ENCODE results near the gene CENATAC. TPM values are rescaled to one million over a fixed set of nuclear protein-coding genes. Genes with fewer than 3 reads are reported as not detected.
A peak's percentile ranks its signal among the peaks of the same experiment; 100 is the strongest.
"Not testable (repeated sequence)": the region's sequence is repeated elsewhere in the genome, so short reads cannot be mapped to it uniquely, and the experiment has no call there.

The CENATAC gene
- polyA plus RNA-seq, 5 donors, result 31.7 to 44.6 (median 38.3) TPM

DNA sequence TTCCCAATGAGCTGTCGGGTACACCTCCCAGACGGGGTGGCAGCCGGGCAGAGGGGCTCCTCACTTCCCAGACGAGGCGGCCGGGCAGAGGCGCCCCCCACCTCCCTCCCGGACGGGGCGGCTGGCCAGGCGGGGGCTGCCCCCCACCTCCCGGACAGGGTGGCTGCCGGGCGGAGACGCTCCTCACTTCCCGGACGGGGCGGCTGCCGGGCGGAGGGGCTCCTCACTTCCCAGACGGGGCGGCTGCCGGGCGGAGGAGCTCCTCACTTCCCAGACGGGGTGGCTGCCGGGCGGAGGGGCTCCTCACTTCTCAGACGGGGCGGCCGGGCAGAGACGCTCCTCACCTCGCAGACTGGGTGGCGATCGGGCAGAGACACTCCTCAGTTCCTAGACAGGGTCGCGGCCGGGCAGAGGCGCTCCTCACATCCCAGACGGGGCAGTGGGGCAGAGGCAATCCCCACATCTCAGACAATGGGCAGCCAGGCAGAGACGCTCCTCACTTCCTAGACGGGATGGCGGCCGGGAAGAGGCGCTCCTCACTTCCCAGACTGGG lies 6.4 kb upstream of the CENATAC start:
- DNase-seq, result not testable (repeated sequence)

GRCh38 chr11:118996926-118997626 lies 862 bp upstream of the CENATAC start:
- peak in 1 of 2 donors; percentile 10 for DNase-seq

DNA sequence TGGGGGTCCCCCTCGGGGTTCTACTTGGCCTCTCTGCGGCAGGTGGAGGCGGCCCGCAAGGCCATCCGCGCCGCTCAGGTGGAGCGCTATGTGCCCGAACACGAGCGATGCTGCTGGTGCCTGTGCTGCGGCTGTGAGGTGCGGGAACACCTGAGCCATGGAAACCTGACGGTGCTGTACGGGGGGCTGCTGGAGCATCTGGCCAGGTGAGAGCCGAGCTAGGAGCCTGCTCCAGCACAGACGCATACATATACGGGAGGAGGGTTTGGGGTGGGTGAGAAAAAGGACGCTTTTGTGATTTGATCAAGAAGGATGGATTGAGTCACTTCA lies 415 bp downstream of the CENATAC start:
- DNase-seq, result no peak

- DNase-seq, result no peak
Measured at GRCh38 chr11:118998822-118999221, 884 bp downstream of the CENATAC start.

GRCh38 chr11:119000906-119001305 lies 3.0 kb downstream of the CENATAC start:
- DNase-seq, result no peak

DNA sequence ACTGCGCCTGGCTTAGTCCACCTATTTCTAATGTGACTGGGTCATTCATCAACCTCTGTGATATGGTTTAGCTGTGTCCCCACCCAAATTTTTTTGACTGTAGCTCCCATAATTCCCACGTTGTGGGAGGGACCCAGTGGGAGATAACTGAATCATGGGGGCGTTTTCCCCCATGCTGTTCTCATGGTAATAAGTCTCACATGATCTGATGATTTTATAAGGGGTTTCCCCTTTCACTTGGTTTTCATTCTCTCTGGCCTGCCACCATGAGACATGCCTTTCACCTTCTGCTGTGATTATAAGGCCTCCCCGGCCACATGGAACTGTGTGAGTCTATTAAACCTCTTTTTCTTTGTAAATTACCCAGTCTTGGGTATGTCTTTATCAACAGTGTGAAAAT lies 8.7 kb downstream of the CENATAC start:
- DNase-seq, result no peak

DNA sequence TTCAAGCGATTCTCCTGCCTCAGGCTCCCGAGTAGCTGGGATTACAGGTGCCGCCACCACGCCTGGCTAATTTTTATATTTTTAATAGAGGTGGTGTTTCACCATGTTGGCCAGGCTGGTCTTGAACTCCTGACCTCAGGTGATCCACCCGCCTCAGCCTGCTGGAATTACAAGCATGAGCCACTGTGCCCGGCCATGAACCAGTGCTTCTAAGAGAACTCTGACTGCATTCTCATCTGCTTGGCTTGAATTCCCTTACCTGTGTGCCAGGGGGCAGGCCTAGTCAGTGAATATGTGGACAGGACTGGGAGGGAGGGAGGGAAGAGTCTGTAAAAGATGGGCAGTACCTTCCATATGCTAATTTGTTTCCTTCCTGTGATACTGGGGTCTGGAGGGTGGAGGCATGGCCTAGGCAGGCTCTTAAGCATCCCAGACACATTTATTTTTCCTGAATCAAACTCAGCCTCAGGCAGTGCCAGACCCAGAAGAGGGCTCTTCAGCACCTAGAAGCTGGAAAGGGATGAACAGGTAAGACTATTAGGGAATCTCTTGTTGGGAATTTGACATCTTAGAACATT lies 13.6 kb downstream of the CENATAC start:
- no peak for DNase-seq

DNA sequence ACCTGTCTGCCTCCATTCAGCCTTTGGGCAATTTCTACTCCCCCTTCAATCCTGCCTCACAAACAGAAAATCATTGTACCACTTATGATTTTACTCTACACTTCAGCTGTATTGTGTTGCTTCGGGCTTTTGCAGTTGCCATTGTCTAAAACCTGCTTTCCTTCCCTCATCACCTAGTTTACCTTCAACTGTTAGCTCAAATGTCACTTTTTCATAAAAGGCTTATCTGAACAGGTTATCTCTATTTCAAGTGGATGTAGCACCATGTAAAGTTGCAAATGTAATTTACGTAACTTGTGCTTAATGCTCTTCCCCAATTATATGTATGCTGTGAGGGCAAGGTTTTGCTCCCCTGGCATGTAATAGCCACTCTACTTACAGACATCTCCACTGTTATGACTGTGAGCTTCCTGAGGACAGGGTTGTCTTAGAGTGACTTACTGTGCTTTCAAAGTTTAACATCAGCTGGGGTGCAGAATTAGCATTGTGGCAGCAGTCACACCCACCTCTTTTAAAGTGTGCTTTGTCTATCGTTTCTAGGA lies 14.8 kb downstream of the CENATAC start:
- no peak for DNase-seq

GRCh38 chr11:119014209-119014924 lies 16.4 kb downstream of the CENATAC start:
- no peak for DNase-seq

- DNase-seq, result no peak
Measured at GRCh38 chr11:119015054-119015611, 17.2 kb downstream of the CENATAC start.

DNA sequence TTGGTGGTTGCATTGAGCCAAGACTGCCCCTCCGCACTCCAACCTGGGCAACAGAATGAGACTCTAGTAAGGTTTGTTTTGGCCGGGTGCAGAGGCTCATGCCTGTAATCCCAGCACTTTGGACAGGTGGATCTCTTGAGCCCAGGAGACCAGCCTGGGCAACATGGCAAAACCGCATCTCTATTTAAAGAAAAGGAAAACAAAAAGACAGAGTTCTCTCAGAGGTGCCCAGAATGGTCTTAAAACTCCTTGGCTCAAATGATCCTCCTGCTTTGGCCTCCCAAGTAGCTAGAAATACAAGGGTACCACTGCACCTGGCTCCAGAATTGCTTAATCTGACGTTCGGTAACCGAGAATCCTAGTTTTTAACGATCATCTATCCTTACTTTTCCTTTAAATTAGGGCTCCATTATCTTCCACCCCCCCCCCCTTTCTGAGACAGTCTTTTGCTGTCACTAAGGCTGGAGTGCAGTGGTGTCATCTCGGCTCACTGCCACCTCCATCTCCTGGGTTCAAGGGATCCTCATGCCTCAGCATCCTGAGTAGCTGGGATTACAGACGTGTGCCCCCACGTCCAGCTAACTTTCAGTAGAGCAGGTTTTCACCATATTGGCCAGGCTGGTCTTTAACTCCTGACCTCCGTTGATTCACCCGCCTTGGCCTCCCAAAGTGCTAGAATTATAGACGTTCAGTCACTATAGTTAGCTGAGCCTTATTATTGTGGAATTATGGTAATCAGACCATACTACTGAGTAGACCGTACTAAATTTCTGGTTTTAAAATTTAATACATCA lies 18.5 kb downstream of the CENATAC start:
- DNase-seq, result no peak

DNA sequence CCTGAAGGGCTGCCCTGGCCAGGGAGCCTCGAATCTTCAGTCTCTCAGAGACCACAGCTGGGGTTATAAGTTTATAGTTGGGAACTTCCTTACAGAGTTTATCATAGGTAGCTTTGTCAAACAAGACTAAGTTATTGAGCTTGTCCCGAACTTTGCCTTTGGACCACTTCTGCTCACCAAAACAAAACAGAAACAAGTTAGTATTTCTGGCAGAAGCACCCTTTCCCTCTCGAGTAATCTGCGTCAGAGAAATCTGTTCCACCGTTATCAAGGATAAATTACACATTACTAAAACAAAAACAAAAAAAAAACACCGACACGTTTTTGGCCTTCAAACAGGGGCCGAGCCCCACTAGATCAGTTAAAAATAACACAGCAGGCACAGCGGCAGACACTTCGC lies 19.4 kb downstream of the CENATAC start:
- not testable (repeated sequence) for DNase-seq

DNA sequence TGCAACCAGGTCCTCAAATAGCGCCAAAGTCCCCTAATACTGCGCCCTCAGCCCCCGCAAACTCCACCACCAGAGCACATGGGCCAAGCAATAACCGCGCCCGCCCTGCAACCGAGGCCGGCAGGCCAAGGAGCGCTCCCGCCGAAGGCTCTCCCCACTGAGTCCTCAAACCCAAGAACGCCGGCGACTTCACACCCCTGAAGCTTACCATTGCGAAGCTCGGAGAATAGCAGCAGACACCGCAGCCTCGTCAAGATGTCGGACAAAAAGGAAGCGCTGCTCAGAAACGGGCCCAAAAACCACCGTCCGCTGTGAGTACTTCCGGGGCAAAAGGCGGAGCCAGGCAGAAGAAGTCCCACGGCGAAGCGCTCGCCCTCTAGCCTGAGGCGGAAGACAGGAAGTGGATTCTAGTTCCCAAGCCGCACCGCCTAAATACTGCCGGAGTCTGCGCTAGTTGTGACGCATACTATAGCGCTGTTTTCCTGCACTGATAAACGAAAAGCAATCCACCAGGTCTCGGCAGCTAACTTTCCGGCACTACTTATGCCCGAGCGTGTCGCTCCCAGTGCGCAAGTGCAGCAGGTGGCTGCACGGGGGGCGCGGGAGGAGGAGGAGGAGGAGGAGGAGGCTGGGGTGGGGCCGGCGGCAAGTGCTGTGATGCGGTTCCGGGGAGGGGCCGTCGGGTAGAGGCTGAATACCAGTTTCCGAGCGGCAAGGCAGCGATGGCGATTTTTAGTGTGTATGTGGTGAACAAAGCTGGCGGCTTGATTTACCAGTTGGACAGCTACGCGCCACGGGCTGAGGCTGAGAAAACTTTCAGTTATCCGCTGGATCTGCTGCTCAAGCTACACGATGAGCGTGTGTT lies 20.4 kb downstream of the CENATAC start, which contains the start of the genes RPS25 and TRAPPC4:
TSS of gene RPS25 (minus strand) at position 270 of the 865 bp plus-strand sequence. CDS start at position 211, 59 bp downstream.
TSS of gene TRAPPC4 (plus strand) at position 693 of the 865 bp plus-strand sequence. CDS start at position 723, 30 bp downstream.
- peak; percentile 96 to 97 for DNase-seq

DNA sequence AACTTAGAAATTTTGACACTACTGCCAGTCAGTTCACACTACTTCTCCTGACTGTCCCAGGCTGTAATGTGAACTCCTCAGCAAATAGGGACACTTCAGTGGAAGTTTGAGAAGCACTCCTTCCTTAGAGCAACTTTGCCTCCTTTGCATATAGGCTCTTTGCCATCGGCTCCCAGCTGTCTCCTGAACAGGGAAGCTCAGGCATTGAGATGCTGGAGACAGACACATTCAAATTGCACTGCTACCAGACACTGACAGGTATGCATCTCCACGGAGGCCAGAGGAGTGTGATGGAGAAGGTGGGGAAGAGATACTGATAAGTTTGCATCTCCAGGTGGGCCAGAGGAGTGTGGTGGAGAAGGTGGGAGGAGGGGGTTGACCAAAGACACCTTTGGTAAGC lies 22.1 kb downstream of the CENATAC start:
- DNase-seq, result no peak

DNA sequence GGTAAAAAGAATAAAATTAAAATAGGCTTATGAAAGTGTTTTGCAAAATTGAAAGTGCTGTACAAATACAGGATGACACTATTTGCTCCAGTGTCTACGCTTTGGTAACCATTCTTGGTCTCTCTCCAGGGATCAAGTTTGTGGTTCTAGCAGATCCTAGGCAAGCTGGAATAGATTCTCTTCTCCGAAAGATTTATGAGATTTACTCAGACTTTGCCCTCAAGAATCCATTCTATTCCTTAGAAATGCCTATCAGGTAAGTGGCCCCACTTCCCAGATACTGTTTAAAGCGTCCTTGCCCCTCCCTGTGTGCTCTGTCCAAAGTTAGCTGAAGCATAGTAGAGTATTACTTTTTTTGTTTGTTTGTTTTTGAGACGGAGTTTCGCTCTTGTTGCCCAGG lies 23.7 kb downstream of the CENATAC start:
- no peak for DNase-seq

DNA sequence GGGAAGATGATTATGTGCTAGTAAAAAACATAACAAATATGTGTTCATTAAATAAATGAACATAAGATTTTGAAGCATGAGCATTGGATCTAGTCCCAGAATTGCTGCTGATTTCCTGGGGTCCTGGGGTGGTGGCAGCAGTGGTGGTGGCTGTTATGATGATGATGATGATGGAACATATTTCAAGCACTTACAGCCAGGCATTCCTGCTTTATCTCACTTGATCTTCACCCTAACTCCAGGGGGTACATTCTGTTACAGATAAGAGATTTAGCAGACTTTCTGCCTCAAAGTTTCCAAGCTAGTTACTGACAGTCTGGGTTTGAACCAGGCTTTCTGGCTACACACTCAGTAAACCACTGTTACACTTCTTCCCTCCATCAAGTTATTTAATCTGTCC lies 25.8 kb downstream of the CENATAC start:
- no peak for DNase-seq

GRCh38 chr11:119024430-119025098 lies 26.6 kb downstream of the CENATAC start:
- no peak for DNase-seq

GRCh38 chr11:119025099-119025473 lies 27.1 kb downstream of the CENATAC start:
- DNase-seq, result no peak

- DNase-seq, result no peak
Measured at GRCh38 chr11:119025541-119025940, 27.6 kb downstream of the CENATAC start.
